Astrocyte (in vitro differentiated cells and primary cell): ENCODE data around the gene KRTAP13-4.

Source experiments
- EZH2 ChIP-seq: IDR thresholded peaks from 2 replicates; pipeline ENCODE4 v1.6.1; 2012; ENCODE audit warnings: mild to moderate bottlenecking, low read length, inconsistent platforms; ENCODE audit not compliant: insufficient read depth
- TF ChIP-seq, protein P1 (sequence below): IDR thresholded peaks from 2 replicates; pipeline ENCODE4 v1.5.1; 2011; ENCODE audit warnings: low read depth, mild to moderate bottlenecking, inconsistent platforms, low read length, moderate library complexity; ENCODE audit not compliant: insufficient read depth

DNA sequence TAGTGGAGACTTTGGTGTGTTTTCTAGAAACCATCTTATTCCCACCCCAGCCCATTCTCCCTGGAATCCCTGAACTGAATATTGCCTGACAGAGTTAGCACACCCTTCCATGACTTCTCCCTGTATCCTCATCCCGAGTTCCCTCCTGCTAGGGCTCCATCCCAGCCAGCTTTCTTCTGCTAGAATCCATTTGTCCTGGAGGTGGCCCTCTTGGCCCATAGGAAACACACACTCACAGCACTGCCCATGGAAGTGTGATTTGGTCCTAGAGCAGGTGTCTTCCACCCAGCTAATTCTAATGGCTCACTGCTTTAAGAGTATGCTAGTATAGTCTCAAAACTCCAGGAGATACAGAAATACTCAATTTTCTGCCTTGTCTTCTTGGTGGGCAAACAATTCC, 14.2 kb downstream of the KRTAP13-4 start:
- TF ChIP-seq, protein P1, sequence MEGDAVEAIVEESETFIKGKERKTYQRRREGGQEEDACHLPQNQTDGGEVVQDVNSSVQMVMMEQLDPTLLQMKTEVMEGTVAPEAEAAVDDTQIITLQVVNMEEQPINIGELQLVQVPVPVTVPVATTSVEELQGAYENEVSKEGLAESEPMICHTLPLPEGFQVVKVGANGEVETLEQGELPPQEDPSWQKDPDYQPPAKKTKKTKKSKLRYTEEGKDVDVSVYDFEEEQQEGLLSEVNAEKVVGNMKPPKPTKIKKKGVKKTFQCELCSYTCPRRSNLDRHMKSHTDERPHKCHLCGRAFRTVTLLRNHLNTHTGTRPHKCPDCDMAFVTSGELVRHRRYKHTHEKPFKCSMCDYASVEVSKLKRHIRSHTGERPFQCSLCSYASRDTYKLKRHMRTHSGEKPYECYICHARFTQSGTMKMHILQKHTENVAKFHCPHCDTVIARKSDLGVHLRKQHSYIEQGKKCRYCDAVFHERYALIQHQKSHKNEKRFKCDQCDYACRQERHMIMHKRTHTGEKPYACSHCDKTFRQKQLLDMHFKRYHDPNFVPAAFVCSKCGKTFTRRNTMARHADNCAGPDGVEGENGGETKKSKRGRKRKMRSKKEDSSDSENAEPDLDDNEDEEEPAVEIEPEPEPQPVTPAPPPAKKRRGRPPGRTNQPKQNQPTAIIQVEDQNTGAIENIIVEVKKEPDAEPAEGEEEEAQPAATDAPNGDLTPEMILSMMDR = no peak
- no peak for TF ChIP-seq EZH2
